ENCODE results near the gene BYSL.

Gene BYSL

DNA sequence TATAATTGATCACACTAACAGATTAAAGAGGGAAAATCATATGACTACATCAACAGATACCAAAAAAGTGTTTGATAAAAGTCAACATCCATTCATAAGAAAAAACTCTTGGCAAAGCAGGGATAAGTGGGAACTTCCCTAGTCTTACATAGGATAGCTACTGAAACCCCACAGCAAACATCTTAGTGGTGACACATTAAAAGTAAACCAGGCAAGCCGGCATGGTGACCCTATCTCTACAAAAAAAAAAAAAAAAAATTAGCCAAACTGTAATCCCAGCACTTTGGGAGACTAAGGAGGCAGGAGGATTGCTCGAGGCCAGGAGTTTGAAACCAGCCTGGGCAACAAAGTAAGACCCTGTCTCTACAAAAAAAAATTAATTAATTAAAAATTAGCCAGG, 34.1 kb downstream of the BYSL start:
- TF ChIP-seq CTCF (conservative IDR thresholded peaks at IDR 0.05; ENCODE audit: control insufficient read depth, insufficient read depth, low read depth, low read length), result no peak
- H3K4me3 ChIP-seq (ENCODE audit: control insufficient read depth, low read depth, low read length), result no peak overlapping the region
- no peak for DNase-seq (ENCODE audit: low read depth)

DNA sequence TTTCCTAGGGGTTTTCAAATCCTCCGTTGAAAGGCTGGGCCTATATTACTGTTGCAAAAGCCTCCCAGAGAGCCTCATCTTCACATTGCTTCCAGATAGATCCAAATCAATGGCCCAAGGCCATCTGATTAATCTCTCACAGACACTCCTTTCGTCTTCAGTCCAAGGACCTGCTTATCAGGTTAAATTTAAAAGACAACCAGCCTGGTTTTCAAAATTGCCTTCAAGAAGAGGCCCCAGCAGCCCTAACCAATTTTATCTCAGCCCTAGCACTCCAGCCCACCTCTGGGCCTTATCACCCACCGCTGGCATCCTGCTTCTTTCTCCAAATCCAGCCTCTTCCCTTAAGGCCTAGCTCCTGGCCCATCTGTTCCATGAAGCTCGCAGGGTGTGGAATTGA, 35.8 kb downstream of the BYSL start:
- no peak overlapping the region for H3K4me3 ChIP-seq (ENCODE audit: control insufficient read depth, low read depth, low read length)
- TF ChIP-seq CTCF (conservative IDR thresholded peaks at IDR 0.05; ENCODE audit: control insufficient read depth, insufficient read depth, low read depth, low read length), result no peak
- DNase-seq (ENCODE audit: low read depth), result no peak

DNA sequence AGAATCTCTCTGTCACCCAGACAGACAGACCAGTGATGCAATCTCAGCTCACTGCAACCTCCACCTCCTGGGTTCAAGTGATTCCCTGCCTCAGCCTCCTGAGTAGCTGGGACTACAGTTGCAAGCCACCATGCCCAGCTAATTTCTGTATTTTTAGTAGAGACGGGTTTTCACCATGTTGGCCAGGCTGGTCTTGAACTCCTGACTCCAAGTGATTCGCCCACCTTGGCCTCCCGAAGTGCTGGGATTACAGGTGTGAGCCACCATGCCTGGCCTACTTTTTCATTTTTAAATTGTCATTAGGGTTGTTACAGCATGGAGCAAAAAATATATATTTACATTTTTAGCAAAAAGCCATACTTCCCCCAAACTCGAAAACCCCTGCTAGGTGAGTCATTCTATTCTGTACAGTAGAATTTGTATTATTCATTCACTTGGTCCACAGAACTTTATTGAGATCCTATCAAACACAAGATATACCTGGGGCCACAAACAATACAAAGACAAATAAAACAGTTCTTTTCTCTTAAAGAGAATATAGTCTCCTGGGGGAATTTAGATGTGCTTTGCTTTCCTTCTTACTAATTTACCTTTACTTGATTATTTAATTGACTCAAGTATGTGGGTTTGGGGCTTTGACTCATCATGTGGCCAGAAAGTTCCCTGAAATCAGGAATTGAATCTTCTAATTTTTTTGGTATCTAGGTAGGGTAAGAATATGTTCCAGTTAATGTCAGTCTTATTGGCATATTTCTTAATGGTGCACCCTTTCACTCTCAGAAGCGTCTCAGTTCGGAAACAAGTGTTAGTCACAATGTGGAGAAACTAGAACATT, 36.9 kb downstream of the BYSL start:
- H3K4me3 ChIP-seq (ENCODE audit: control insufficient read depth, low read depth, low read length), result no peak overlapping the region
- TF ChIP-seq CTCF (conservative IDR thresholded peaks at IDR 0.05; ENCODE audit: control insufficient read depth, insufficient read depth, low read depth, low read length), result no peak
- no peak for DNase-seq (ENCODE audit: low read depth)

GRCh38 chr6:41960028-41960427, 38.7 kb downstream of the BYSL start:
- no peak for TF ChIP-seq CTCF (conservative IDR thresholded peaks at IDR 0.05; ENCODE audit: control insufficient read depth, insufficient read depth, low read depth, low read length)
- no peak for DNase-seq (ENCODE audit: low read depth)
- H3K4me3 ChIP-seq (ENCODE audit: control insufficient read depth, low read depth, low read length), result no peak overlapping the region

GRCh38 chr6:41963371-41963770, 42.1 kb downstream of the BYSL start:
- no peak for DNase-seq (ENCODE audit: low read depth)
- H3K4me3 ChIP-seq (ENCODE audit: control insufficient read depth, low read depth, low read length), result no peak overlapping the region
- no peak for TF ChIP-seq CTCF (conservative IDR thresholded peaks at IDR 0.05; ENCODE audit: control insufficient read depth, insufficient read depth, low read depth, low read length)

- no peak overlapping the region for H3K4me3 ChIP-seq (ENCODE audit: control insufficient read depth, low read depth, low read length)
- TF ChIP-seq CTCF (conservative IDR thresholded peaks at IDR 0.05; ENCODE audit: control insufficient read depth, insufficient read depth, low read depth, low read length), result no peak
- no peak for DNase-seq (ENCODE audit: low read depth)
Measured at GRCh38 chr6:41964201-41964887, 43.0 kb downstream of the BYSL start.

Data from fibroblast of mammary gland (primary cell).